GM18858 (cell line): ENCODE data around the gene CAMTA1.
"Not testable (repeated sequence)": the region's sequence is repeated elsewhere in the genome, so short reads cannot be mapped to it uniquely, and the experiment has no call there.

Source experiments
- ATAC-seq: cut with Tn5 transposase; IDR thresholded peaks from one replicate; pipeline ENCODE4 v1.9.1; 2021; ENCODE audit not compliant: unreplicated experiment

The CAMTA1 gene, protein sequence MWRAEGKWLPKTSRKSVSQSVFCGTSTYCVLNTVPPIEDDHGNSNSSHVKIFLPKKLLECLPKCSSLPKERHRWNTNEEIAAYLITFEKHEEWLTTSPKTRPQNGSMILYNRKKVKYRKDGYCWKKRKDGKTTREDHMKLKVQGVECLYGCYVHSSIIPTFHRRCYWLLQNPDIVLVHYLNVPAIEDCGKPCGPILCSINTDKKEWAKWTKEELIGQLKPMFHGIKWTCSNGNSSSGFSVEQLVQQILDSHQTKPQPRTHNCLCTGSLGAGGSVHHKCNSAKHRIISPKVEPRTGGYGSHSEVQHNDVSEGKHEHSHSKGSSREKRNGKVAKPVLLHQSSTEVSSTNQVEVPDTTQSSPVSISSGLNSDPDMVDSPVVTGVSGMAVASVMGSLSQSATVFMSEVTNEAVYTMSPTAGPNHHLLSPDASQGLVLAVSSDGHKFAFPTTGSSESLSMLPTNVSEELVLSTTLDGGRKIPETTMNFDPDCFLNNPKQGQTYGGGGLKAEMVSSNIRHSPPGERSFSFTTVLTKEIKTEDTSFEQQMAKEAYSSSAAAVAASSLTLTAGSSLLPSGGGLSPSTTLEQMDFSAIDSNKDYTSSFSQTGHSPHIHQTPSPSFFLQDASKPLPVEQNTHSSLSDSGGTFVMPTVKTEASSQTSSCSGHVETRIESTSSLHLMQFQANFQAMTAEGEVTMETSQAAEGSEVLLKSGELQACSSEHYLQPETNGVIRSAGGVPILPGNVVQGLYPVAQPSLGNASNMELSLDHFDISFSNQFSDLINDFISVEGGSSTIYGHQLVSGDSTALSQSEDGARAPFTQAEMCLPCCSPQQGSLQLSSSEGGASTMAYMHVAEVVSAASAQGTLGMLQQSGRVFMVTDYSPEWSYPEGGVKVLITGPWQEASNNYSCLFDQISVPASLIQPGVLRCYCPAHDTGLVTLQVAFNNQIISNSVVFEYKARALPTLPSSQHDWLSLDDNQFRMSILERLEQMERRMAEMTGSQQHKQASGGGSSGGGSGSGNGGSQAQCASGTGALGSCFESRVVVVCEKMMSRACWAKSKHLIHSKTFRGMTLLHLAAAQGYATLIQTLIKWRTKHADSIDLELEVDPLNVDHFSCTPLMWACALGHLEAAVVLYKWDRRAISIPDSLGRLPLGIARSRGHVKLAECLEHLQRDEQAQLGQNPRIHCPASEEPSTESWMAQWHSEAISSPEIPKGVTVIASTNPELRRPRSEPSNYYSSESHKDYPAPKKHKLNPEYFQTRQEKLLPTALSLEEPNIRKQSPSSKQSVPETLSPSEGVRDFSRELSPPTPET (N-terminal part only)

DNA sequence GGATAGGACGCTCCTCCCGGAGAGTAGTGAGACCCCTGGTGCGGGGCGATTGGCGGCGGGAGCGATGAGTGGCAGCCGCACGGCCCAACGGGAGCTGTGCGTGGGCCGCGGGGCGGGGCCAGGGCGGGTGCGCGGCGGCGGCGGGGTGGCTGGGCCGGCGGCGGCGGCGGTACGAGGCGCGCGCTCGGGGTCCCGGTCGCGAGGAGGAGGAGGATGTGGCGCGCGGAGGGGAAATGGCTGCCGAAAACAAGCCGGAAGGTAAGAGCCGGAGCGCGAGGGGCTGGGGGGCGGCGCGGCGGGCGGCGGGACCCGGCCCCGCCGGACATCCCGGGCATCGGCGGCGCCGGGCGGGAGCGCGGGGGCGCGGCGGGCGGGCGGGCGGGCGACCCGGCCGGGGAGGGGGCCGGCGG lies at the start of gene CAMTA1:
CAMTA1 (plus strand) TSS at position 137 of the 410 bp plus-strand sequence; CDS start at position 214, 77 bp downstream.
- no peak for ATAC-seq

DNA sequence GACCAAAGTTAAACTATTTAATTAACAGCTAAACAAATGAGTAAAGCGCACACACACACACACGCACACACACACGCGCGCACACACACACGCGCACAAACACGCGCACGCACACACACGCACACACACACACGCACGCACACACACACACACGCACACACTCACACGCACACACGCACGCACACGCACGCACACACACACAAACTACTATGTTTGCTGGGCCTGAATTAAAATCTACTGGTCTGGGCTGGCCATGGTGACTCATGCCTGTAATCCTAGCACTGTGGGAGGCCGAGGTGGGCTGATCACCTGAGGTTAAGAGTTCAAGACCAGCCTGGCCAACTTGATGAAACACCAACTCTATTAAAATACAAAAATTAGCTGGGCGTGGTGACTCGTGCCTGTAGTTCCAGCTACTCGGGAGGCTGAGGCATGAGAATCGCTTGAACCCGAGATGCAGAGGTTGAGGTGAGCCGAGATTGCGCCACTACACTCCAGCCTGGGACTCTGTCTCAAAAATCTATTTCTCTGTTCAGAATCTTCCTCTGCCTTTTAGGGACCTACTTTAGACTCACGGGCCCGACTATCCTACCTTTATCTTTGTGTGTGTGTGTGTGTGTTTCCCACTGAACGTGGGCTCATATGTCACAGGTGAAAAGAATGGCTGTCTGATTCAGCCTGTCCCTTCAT lies 46.1 kb upstream of the CAMTA1 start:
- ATAC-seq: no peak

DNA sequence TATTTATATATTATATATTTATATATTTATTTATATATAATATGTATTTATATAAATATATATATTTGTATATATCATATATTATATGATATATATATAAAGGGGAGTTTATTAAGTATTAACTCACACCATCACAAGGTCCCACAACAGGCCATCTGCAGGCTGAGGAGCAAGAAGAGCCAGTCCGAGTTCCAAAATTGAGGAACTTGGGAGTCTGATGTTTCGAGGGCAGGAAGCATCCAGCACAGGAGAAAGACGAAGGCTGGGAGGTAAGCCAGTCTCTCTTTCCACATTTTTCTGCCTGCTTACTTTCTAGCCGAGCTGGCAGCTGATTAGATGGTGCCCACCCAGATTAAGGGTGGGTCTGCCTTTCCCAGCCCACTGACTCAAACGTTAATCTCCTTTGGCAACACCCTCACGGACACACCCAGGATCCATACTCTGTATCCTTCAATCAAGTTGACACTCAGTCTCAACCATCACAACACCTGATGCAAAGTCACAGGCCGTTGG lies 42.5 kb upstream of the CAMTA1 start:
- not testable (repeated sequence) for ATAC-seq

DNA sequence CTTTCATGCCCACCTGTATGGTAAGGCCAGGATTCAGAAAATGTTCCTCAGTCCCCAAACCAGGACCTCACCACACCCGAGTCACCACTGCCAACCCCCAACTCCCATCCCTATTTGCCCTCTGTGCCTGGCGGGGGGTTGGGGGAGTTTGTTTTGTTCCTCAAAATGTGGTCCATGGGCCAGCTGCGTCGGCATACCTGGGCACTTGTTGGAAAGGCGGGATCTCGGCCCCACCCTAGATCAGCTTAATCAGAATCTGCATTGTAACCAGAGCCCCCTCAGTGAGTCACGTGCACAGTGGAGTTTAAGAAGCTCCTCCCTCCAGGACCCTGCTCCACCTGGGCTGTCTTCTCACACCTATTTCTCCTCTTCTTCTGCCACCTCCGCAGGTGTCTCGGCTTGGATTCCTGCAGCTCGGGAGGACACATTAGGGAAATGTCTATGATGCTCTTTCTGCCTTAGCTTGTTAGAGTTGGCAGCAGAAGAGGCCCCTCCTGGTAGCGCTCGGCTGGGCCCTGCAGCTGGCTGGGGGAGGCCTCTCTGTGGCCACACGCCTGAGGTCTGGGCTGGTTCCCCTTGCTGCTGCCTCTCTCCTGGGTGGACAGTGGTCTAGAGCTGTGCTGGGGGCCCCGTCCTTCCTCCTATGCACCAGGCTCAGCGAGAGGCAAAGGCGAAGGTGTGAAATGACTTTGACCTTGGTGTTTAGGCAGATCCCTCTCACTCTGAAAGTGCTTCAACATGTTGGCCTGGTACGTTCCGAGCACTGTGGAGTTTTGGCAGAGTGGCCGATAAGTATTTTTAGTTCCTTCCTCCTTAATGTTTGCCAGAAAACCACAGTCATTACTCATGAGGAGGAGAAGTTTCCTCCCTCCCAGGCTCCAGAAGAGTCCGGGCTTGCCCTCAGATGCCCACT lies 41.8 kb upstream of the CAMTA1 start:
- ATAC-seq: no peak

DNA sequence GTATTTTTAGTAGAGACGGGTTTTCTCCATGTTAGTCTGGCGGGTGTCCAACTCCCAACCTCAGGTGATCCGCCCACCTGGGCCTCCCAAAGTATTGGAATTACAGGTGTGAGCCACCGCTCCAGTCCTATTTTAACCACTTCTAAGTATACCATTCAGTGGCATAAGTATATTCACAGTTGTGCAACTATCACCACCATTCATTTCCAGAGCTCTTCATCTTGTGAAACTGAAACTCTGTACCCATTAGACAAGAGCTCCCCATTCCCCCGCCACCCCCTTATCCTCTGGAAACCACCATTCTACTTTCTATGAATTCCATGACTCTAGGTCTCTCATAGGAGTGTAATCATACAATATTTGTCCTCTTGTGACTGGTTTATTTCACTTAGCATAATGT lies 40.2 kb upstream of the CAMTA1 start:
- no peak for ATAC-seq

DNA sequence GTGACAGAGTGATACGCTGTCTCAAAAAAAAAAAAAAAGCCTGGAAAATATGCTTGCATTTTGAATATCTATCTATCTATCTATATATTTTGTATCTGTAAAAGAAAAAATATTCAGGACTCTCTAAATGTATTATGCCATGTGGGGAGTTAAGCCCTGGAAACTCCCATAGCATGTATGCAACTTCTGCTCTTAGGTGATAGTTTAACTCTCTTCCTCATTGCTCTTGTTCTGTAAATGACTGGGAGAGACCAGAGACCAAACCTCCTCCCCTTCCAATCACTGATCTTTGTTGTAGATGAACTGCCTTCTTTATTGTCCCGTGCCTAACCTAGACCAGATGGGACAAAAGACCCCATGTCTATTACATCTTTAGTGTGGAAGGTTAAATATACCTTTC lies 37.6 kb upstream of the CAMTA1 start:
- ATAC-seq: no peak

DNA sequence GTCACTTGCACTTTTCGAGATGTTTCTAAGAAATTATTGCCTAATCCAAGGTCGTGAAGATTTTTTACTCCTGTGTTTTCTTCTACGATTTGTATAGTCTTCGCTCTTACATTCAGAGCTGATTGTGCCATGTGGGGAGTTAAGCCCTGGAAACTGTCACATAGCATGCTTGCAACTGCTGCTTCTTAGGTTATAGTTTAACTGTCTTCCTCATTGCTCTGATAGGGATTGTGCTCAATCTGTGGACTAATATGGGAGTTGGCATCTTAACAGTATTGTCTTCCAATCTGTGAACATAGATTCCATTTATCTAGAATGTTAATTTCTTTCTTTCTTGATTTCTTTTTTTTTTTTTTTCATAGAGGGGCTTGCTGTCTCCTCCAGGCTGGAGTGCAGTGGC lies 34.8 kb upstream of the CAMTA1 start:
- ATAC-seq: no peak

DNA sequence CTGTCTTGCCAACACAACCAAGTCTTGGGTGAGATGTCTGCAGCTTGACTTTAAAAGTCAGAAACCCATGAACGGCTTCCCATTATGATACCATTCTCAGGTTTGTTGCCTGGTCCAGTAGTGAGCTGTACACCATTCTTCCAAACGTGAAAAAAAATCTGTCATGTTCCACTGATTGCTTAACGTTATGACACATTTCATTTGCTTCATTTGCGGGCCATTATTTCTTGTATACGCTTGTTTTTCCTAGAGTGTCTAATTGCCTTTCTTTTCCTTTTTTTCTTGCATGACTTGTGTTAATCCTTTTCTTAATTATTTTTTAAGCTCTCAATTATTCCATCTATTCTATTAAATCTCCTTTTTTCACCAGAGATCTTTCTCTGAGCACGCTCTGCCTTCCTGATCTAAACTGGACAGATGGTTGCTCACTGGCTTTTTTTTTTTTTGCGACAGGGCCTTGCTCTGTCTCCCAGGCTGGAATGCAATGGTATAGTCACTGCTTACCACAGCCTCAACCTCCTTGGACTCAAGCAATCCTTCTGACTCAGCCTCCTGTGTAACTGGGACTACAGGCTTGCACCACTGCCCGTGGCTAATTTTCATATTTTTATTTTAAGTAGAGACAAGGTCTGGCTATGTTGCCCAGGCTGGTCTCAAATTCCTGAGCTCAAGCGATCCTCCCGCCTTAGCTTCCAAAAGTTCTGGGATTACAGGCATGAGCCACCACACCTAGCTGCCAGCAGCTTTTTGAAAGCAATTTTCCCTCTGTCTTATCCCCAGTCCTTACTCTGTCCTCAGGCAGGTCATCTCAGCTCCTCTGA lies 31.7 kb upstream of the CAMTA1 start:
- no peak for ATAC-seq

DNA sequence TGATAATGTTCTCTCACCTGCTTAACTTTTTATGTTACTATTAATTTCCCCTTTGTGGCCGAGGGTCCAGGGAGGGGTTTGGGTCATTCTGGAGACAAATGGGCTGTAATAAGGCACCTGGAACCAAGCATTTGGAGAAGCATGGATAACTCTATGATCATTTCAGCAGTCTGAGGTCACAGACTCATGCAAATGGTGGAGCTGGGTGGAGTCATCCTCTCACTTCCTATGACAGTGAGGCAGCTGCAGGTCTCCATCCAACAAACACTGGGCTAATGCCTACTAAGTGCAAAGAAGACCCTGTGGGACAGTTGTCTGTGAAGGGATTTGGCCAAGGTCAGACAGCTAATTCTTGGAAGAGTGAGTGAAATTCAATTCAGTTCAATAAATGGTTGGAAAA lies 28.8 kb upstream of the CAMTA1 start:
- ATAC-seq: no peak

DNA sequence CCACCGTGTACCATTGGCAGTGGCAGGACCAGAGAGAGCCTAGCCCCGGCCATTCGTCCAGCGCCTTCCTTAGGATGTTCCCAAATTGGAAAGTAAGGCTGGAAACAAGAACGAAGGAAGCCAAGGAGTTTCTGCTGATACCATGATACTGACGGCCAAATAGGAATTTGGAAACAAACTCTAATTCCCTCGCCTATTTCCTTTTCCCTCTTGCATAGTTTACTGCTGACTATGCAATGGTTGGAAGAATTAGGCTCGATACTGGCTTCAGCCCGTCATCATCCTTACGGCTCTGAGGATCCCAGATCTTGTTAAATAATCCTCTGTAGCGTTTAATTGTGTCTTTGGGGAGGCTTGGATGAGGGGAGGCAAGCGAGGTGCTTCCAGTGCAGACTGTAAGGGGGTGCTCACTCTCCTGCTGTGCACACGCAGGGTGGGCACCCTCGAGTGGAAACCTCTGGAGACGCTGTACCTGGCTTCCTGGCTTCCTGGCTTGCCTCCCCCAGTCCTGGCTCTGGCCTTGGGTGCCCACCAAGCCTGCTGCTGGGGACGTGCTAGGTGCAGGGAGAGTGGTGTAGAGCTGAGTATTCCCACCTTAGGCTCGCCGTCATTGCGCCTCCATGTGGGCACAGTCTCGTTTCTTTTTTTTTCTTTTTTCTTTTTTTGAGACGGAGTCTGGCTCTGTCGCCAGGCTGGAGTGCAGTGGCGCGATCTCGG lies 27.4 kb upstream of the CAMTA1 start:
- no peak for ATAC-seq

DNA sequence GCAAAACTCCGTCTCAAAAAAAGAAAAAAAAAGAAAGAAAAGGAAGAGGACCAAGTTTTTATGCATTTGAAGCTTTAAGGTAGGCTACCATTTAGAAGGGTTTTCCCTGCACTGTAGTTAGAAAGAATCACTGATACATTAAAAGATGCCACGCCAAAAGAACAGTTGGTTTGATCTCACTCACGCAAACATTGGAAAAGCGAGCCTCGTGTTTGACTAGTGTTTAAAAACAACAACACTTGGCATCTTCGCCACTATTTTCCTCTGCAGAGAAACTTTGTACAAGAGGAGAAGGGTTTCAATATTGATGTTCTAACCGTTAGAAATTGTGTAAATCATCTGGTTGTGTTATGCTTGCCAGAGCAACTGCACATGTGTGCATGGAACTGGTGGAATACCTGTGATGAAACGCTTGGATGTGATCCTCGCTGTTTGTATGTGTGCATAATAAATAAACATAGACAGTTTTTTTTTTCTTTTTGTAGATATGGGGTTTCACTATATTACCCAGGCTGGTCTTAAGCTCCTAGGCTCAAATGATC lies 24.0 kb upstream of the CAMTA1 start:
- no peak for ATAC-seq

DNA sequence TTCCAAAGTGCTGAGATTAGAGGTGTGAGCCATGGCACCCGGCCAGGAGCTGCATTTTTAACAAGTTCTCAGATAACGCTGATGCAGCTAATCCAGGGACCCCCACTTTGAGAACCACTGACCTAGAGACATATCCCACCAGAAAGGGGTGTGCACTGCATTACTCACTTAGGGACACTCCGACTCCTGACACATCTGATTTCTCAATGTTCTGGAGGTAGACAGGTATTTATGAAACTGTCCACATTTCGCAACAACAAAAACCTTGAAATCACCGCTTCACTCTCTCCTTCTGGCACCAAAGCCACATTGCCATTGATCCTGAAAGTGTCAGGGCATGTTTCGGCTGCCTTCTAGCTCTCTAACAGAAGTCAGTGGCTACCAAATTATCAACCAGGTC lies 23.2 kb upstream of the CAMTA1 start:
- no peak for ATAC-seq

DNA sequence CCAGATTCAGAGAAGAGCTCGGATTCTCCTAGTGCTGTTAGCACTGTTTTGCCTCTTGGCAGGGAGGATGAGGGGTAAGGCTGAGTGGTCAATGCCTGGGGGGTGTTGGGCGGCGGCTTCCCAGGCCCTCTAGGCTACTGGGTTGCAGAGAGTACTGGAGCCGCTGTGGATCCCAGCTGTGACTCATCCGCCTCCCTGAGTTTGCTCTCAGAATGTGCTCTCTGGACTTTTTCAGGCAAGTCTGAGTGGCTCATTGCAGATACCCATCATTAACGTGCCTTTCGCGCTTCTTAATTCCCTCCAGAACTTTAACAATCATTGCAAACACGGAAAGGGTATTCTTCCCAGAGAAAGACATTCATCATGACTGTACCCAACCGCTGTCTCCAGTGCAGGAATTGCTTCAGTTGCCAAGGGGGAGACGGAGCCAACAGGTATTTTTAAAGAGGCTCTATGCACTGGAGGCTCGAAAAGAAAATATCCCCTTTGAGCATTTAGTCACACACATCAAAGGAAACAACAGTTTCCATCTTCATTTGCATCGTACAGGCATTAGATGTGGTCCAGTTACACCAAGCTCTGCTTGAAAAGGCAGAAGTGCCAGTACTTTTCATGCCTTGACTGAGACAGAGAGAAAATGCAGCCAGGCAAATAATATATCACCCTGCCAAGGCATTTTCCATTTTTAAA lies 14.4 kb upstream of the CAMTA1 start:
- ATAC-seq: no peak

DNA sequence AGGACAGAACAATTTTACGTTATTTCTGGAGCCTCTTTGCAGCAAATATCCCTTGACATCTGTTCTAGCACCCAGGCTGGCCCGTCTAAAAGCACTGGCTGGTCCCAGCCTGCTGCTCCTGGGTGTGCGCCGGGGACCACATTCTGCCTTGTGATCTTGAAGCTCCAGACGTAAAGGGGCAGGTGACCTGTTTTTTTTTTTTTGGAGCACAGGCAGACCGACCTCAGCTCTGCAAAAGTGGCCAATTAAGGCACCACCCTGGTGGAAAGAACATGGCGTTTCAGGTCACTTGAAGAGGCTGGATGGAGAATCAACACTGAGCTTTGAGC lies 13.8 kb upstream of the CAMTA1 start:
- ATAC-seq: no peak

DNA sequence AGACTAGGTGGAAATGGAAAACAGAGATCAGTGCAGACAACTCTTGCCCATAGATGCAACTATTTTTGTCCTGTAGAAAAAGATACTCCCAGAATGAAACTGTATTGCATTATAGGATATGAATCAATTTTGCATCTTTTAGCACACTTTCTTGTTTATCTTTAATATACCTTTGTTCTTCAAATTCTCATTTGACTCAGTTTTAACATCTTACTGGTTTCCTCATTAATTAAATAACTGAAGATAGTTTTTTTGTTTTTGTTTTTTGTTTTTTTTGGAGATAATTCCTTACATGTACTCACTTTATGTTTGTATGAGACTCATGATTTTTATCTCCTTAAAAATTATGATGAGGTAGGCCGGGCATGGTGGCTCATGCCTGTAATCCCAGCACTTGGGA lies 10.9 kb upstream of the CAMTA1 start:
- no peak for ATAC-seq

DNA sequence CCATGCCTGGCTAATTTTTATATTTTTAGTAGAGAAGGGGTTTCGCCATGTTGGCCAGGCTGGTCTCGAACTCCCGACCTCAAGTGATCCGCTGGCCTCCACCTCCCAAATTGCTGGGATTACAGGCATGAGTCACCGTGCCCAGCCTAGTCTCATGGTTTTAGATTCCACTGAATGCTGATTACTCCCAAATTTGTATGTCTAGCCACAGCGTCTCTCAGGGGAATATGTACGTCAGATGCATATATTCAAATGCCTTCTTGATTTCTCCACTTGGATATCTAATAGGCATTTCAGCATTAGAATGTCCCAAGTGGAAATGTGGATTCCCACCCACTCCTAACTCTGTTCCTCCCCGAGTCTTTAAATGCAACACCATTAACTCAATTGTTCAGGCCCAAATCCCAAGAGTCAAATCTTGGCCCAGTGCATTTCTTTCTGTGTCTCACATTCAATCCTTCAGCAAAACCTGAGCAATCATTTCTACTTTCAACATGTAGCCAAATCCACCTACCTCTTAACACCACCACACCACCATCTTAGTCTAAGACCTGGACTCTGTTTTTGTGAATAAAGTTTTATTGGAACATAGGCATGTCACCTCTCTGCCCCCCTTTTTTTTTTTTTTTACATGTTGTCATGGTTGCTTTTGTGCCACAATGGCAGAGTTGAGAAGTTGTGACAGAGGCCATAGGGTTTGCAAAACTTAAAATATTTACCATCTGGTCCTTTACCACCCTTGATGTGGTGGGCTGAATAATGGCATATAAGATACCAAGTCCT lies 9.8 kb upstream of the CAMTA1 start:
- no peak for ATAC-seq
